ENCODE results near the gene DR1. TPM values are rescaled to one million over a fixed set of nuclear protein-coding genes. Genes with fewer than 3 reads are reported as not detected.
A peak's percentile ranks its signal among the peaks of the same experiment; 100 is the strongest.

Gene DR1
- polyA plus RNA-seq, 4 donors: 10.3 to 43.0 (median 16.0) TPM

GRCh38 chr1:93353286-93353685 is 7.6 kb downstream of the DR1 start:
- H3K9me3 ChIP-seq (ENCODE audit: control insufficient read depth in 2 of 2, insufficient read depth in 1 of 2, low read depth in 1 of 2, low read length in 1 of 2): no peaks in the 10 kb centered on the region
- H3K27ac ChIP-seq (ENCODE audit: low read depth in 1 of 3, low read length in 2 of 3): no peak overlapping the region
- H3K4me1 ChIP-seq (ENCODE audit: control insufficient read depth in 3 of 3, insufficient read depth in 2 of 3, low read depth in 1 of 3, low read length in 2 of 3): peaks cover 3 to 6% (median 3%) of the 10 kb centered on the region in 3 donors
- FAIRE-seq (no peak), DNase-seq (no peak)
- 47 to 63% (median 57%) methylated on average over 1 of the region's 1 CpG for WGBS, 3 donors
- peaks cover 2 to 14% (median 7%) of the 10 kb centered on the region in 3 donors for H3K36me3 ChIP-seq (ENCODE audit: control insufficient read depth in 3 of 3, insufficient read depth in 2 of 3, low read depth in 1 of 3, low read length in 3 of 3)
- H3K27me3 ChIP-seq (ENCODE audit: control insufficient read depth in 3 of 3, insufficient read depth in 3 of 3, low read length in 3 of 3): no peaks in the 10 kb centered on the region
- H3K4me3 ChIP-seq (ENCODE audit: low read depth in 1 of 3, low read length in 3 of 3): no peak overlapping the region

- no peaks in the 10 kb centered on the region for H3K9me3 ChIP-seq (ENCODE audit: control insufficient read depth in 2 of 2, insufficient read depth in 1 of 2, low read depth in 1 of 2, low read length in 1 of 2)
- H3K36me3 ChIP-seq (ENCODE audit: control insufficient read depth in 3 of 3, insufficient read depth in 2 of 3, low read depth in 1 of 3, low read length in 3 of 3): peaks cover 2 to 16% (median 8%) of the 10 kb centered on the region in 3 donors
- no peaks in the 10 kb centered on the region for H3K27me3 ChIP-seq (ENCODE audit: control insufficient read depth in 3 of 3, insufficient read depth in 3 of 3, low read length in 3 of 3)
- H3K4me3 ChIP-seq (ENCODE audit: low read depth in 1 of 3, low read length in 3 of 3): no peak overlapping the region
- DNase-seq: no peak
- H3K4me1 ChIP-seq (ENCODE audit: control insufficient read depth in 3 of 3, insufficient read depth in 2 of 3, low read depth in 1 of 3, low read length in 2 of 3): peaks cover 3 to 6% (median 4%) of the 10 kb centered on the region in 3 donors
- FAIRE-seq: no peak
- H3K27ac ChIP-seq (ENCODE audit: low read depth in 1 of 3, low read length in 2 of 3): no peak overlapping the region
- whole genome bisulfite sequencing, 3 donors: 43 to 59% (median 44%) methylated on average over 2 of the region's 2 CpGs
Measured at GRCh38 chr1:93354749-93355148, 9.0 kb downstream of the DR1 start.

DNA sequence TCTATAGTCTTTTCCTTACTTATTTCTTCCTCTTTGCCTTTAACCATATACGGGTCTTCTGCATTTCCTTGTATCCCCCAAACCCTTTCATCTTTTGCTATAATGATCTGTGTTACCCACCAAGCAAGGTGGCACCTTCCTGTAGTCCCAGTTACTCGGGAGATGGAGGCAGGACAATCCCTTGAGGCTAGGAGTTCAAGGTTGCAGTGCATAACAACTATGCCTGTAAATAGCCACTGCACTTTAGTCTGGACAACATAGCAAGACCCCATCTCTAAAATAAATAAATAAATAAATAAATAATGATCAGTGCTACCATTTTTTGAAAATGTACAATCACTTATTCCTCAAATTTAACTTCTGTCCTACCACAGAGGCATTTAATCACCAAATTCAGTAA is 11.5 kb downstream of the DR1 start:
- H3K27me3 ChIP-seq (ENCODE audit: control insufficient read depth in 3 of 3, insufficient read depth in 3 of 3, low read length in 3 of 3): no peaks in the 10 kb centered on the region
- peaks cover 2 to 15% (median 6%) of the 10 kb centered on the region in 3 donors for H3K36me3 ChIP-seq (ENCODE audit: control insufficient read depth in 3 of 3, insufficient read depth in 2 of 3, low read depth in 1 of 3, low read length in 3 of 3)
- FAIRE-seq (no peak), DNase-seq (no peak)
- no peak overlapping the region for H3K4me3 ChIP-seq (ENCODE audit: low read depth in 1 of 3, low read length in 3 of 3)
- H3K4me1 ChIP-seq (ENCODE audit: control insufficient read depth in 3 of 3, insufficient read depth in 2 of 3, low read depth in 1 of 3, low read length in 2 of 3): peaks cover 0 to 4% (median 3%) of the 10 kb centered on the region in 3 donors
- no peaks in the 10 kb centered on the region for H3K9me3 ChIP-seq (ENCODE audit: control insufficient read depth in 2 of 2, insufficient read depth in 1 of 2, low read depth in 1 of 2, low read length in 1 of 2)
- WGBS, 3 donors: 93 to 98% (median 96%) methylated on average over 2 of the region's 2 CpGs
- H3K27ac ChIP-seq (ENCODE audit: low read depth in 1 of 3, low read length in 2 of 3): no peak overlapping the region

DNA sequence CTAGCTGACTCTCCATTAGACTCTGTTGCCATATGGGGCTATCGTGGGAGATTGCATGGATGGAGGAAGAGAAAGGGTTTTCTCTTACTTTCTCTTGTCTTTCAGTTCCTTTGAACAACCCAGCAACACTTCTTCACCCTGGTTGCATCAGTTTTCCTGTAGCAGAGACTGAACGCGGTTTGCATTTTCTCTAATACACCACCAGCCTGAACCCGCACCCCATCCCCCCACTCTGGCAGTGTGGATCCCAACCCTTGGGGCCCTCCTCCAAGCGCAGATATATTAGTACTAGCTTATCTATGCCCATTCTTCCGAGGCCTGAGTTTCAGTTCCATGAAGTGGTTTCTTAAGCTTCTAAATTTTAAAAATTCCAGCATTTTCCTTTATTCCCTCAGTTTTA is 12.6 kb downstream of the DR1 start:
- no peak for DNase-seq
- peaks cover 0 to 4% (median 3%) of the 10 kb centered on the region in 3 donors for H3K4me1 ChIP-seq (ENCODE audit: control insufficient read depth in 3 of 3, insufficient read depth in 2 of 3, low read depth in 1 of 3, low read length in 2 of 3)
- no peak for FAIRE-seq
- H3K9me3 ChIP-seq (ENCODE audit: control insufficient read depth in 2 of 2, insufficient read depth in 1 of 2, low read depth in 1 of 2, low read length in 1 of 2): no peaks in the 10 kb centered on the region
- no peaks in the 10 kb centered on the region for H3K27me3 ChIP-seq (ENCODE audit: control insufficient read depth in 3 of 3, insufficient read depth in 3 of 3, low read length in 3 of 3)
- peak overlapping the region in 1 of 3 donors; percentile 0 for H3K4me3 ChIP-seq (ENCODE audit: low read depth in 1 of 3, low read length in 3 of 3)
- no peak overlapping the region for H3K27ac ChIP-seq (ENCODE audit: low read depth in 1 of 3, low read length in 2 of 3)
- peaks cover 0 to 12% (median 6%) of the 10 kb centered on the region in 3 donors for H3K36me3 ChIP-seq (ENCODE audit: control insufficient read depth in 3 of 3, insufficient read depth in 2 of 3, low read depth in 1 of 3, low read length in 3 of 3)
- 81 to 83% (median 81%) methylated on average over 6 of the region's 6 CpGs for WGBS, 3 donors

DNA sequence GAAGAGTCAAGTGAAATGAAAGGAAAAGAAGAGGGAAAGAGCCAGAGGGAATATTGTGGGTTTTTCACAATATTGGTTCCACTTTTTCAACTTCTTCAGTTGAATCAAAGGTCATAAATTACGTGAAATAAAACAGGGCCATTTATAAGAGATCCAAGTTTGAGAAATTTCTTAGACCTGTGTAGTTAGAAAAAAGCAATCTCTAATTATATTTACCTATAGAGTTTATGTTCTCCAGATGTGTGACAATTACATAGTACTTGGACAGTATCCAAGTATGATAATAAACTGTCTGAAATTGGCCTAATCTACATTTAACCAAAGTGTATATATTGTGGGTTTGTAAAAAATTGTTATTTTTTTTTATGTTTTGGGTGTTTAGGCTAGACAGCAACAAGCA is 14.4 kb downstream of the DR1 start:
- H3K4me1 ChIP-seq (ENCODE audit: control insufficient read depth in 3 of 3, insufficient read depth in 2 of 3, low read depth in 1 of 3, low read length in 2 of 3): peaks cover 0 to 7% (median 3%) of the 10 kb centered on the region in 3 donors
- 45 to 70% (median 69%) methylated on average over 1 of the region's 1 CpG for WGBS, 3 donors
- no peak for DNase-seq
- no peaks in the 10 kb centered on the region for H3K27me3 ChIP-seq (ENCODE audit: control insufficient read depth in 3 of 3, insufficient read depth in 3 of 3, low read length in 3 of 3)
- peaks cover 0 to 12% (median 8%) of the 10 kb centered on the region in 3 donors for H3K36me3 ChIP-seq (ENCODE audit: control insufficient read depth in 3 of 3, insufficient read depth in 2 of 3, low read depth in 1 of 3, low read length in 3 of 3)
- no peaks in the 10 kb centered on the region for H3K9me3 ChIP-seq (ENCODE audit: control insufficient read depth in 2 of 2, insufficient read depth in 1 of 2, low read depth in 1 of 2, low read length in 1 of 2)
- FAIRE-seq: no peak
- H3K27ac ChIP-seq (ENCODE audit: low read depth in 1 of 3, low read length in 2 of 3): no peak overlapping the region
- H3K4me3 ChIP-seq (ENCODE audit: low read depth in 1 of 3, low read length in 3 of 3): no peak overlapping the region

GRCh38 chr1:93362237-93362636 is 16.5 kb downstream of the DR1 start:
- no peaks in the 10 kb centered on the region for H3K27me3 ChIP-seq (ENCODE audit: control insufficient read depth in 3 of 3, insufficient read depth in 3 of 3, low read length in 3 of 3)
- no peak overlapping the region for H3K27ac ChIP-seq (ENCODE audit: low read depth in 1 of 3, low read length in 2 of 3)
- no peaks in the 10 kb centered on the region for H3K9me3 ChIP-seq (ENCODE audit: control insufficient read depth in 2 of 2, insufficient read depth in 1 of 2, low read depth in 1 of 2, low read length in 1 of 2)
- 9 to 60% (median 33%) methylated on average over 3 of the region's 3 CpGs for WGBS, 3 donors
- DNase-seq: peak; percentile 41 to 59
- H3K36me3 ChIP-seq (ENCODE audit: control insufficient read depth in 3 of 3, insufficient read depth in 2 of 3, low read depth in 1 of 3, low read length in 3 of 3): peaks cover 0 to 16% (median 13%) of the 10 kb centered on the region in 3 donors
- peak; percentile 72 for FAIRE-seq
- H3K4me1 ChIP-seq (ENCODE audit: control insufficient read depth in 3 of 3, insufficient read depth in 2 of 3, low read depth in 1 of 3, low read length in 2 of 3): peaks cover 0 to 7% (median 3%) of the 10 kb centered on the region in 3 donors
- H3K4me3 ChIP-seq (ENCODE audit: low read depth in 1 of 3, low read length in 3 of 3): no peak overlapping the region

GRCh38 chr1:93365813-93366212 is 20.1 kb downstream of the DR1 start:
- no peak overlapping the region for H3K4me3 ChIP-seq (ENCODE audit: low read depth in 1 of 3, low read length in 3 of 3)
- no peak overlapping the region for H3K27ac ChIP-seq (ENCODE audit: low read depth in 1 of 3, low read length in 2 of 3)
- peaks cover 0 to 3% (median 0%) of the 10 kb centered on the region in 3 donors for H3K4me1 ChIP-seq (ENCODE audit: control insufficient read depth in 3 of 3, insufficient read depth in 2 of 3, low read depth in 1 of 3, low read length in 2 of 3)
- H3K36me3 ChIP-seq (ENCODE audit: control insufficient read depth in 3 of 3, insufficient read depth in 2 of 3, low read depth in 1 of 3, low read length in 3 of 3): peaks cover 0 to 12% (median 12%) of the 10 kb centered on the region in 3 donors
- FAIRE-seq (no peak), DNase-seq (no peak)
- 93 to 98% (median 97%) methylated on average over 2 of the region's 2 CpGs for WGBS, 3 donors
- H3K27me3 ChIP-seq (ENCODE audit: control insufficient read depth in 3 of 3, insufficient read depth in 3 of 3, low read length in 3 of 3): no peaks in the 10 kb centered on the region
- no peaks in the 10 kb centered on the region for H3K9me3 ChIP-seq (ENCODE audit: control insufficient read depth in 2 of 2, insufficient read depth in 1 of 2, low read depth in 1 of 2, low read length in 1 of 2)

DNA sequence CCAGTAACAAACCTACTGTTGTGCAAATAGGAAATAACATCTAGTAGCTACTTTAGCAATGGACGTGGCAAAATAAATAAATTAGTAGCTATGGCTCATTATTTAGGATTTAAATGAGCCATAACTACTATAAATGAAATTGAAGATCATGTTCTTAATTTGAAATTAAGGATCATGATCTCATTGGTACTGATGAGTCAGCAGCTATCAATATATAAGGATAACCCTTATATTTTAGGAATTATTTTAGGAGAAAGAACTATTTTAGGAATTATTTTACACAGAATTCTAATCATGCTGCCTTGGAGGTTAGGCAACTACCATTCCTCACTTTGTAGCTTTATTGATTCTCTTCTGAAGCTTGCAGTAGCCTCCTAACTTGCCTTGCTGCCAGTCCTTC is 24.0 kb downstream of the DR1 start:
- no peak for FAIRE-seq

More for the DNA sequence above, 24.0 kb downstream of the DR1 start:
- Histone ChIP-seq H3K36me3 (ENCODE audit: control insufficient read depth in 3 of 3, insufficient read depth in 2 of 3, low read depth in 1 of 3, low read length in 3 of 3) (peaks cover 0 to 17% (median 10%) of the 10 kb centered on the region in 3 donors), H3K4me3 (ENCODE audit: low read depth in 1 of 3, low read length in 3 of 3) (no peak overlapping the region), H3K4me1 (ENCODE audit: control insufficient read depth in 3 of 3, insufficient read depth in 2 of 3, low read depth in 1 of 3, low read length in 2 of 3) (no peaks in the 10 kb centered on the region), H3K9me3 (ENCODE audit: control insufficient read depth in 2 of 2, insufficient read depth in 1 of 2, low read depth in 1 of 2, low read length in 1 of 2) (no peaks in the 10 kb centered on the region), H3K27me3 (ENCODE audit: control insufficient read depth in 3 of 3, insufficient read depth in 3 of 3, low read length in 3 of 3) (no peaks in the 10 kb centered on the region), H3K27ac (ENCODE audit: low read depth in 1 of 3, low read length in 2 of 3) (no peak overlapping the region)
- no peak for DNase-seq
- WGBS, 3 donors: 76 to 88% (median 85%) methylated on average over 1 of the region's 1 CpG
